HCT116 (cell line): ENCODE data around the gene AQP12B. TPM values are rescaled to one million over a fixed set of nuclear protein-coding genes. Genes with fewer than 3 reads are reported as not detected.

ENCODE experiments used
- ATAC-seq: fragments of 200-7000 bp; cut with Tn5 transposase; 2 replicates; pipeline ENCODE4 v1.9.1; 2020; ENCODE audit warnings: mild to moderate bottlenecking, moderate library complexity
- BruUV-seq: library from RNA; stranded (reverse); fragments of 400-500 nt; replicated peaks from 2 replicates; lab custom pipeline; 2021; lab: Mats Ljungman, UMichigan
- CTCF ChIA-PET: fragments of 300-600 bp; sonication (Branson Sonifier 250); formaldehyde crosslinking; loops from one replicate; lab custom pipeline; 2021; ENCODE audit warnings: antibody characterized with exemption; lab: Charles Lee
- POLR2A ChIA-PET: fragments of 300-600, 350-600 bp; sonication (Branson Sonifier 250); formaldehyde crosslinking; loops from one replicate; lab custom pipeline; 2021; ENCODE audit warnings: antibody characterized with exemption; lab: Charles Lee
- RAD21 ChIA-PET, 2 experiments: fragments of 300-600 bp; sonication (Branson Sonifier 250); formaldehyde crosslinking; loops; one replicate each; lab custom pipeline; 2023; ENCODE audit warnings: low total read pairs in 2 of 2; ENCODE audit not compliant: uncharacterized antibody in 2 of 2, unreplicated experiment in 2 of 2, low non-redundant PET in 1 of 2; lab: Charles Lee
- DNase-seq: peaks from one replicate; pipeline ENCODE4 v3.0.0-alpha.2; 2010; ENCODE audit warnings: low read depth, low spot score
- H2AFZ ChIP-seq: fragments of 200-600 bp; shearing (Covaris generic), sonication (generic); 2 replicates; pipeline ENCODE4 v1.6.1; 2017; ENCODE audit warnings: low read depth, mixed run types, mixed read lengths, antibody characterized with exemption, low read length; ENCODE audit not compliant: poor library complexity, severe bottlenecking
- H3K27ac ChIP-seq: 2 replicates; pipeline ENCODE4 v1.5.1; 2012; ENCODE audit warnings: low read depth, low read length
- H3K27me3 ChIP-seq: fragments of 200-600 bp; sonication (generic); 2 replicates; pipeline ENCODE4 v1.6.1; 2016; ENCODE audit warnings: mixed run types, low read length, mixed read lengths; ENCODE audit not compliant: insufficient read depth
- H3K36me3 ChIP-seq, 2 experiments: fragments of 200-500 bp in 1 of 2; fragments of 200-600 bp in 1 of 2; sonication (Bioruptor generic) in 1 of 2; sonication (generic) in 1 of 2; 2 replicates each; pipeline versions ENCODE4 v1.5.1 to v1.6.1; 2014 to 2016; ENCODE audit warnings: low read length in 2 of 2, inconsistent platforms in 1 of 2, mixed read lengths in 1 of 2, mixed run types in 1 of 2; ENCODE audit not compliant: insufficient read depth in 2 of 2, control insufficient read depth in 1 of 2
- H3K4me1 ChIP-seq, 2 experiments: fragments of 200-600 bp in 1 of 2; sonication (generic) in 1 of 2; 2 replicates each; pipeline versions ENCODE4 v1.5.1 to v1.6.1; 2012 to 2017; ENCODE audit warnings: low read length in 2 of 2, inconsistent platforms in 1 of 2, mild to moderate bottlenecking in 1 of 2, mixed read lengths in 1 of 2, mixed run types in 1 of 2, moderate library complexity in 1 of 2; ENCODE audit not compliant: insufficient read depth in 2 of 2, control insufficient read depth in 1 of 2
- H3K4me2 ChIP-seq: fragments of 200-600 bp; sonication (generic); 2 replicates; pipeline ENCODE4 v1.6.1; 2017; ENCODE audit warnings: mixed run types, low read length, mixed read lengths
- H3K4me3 ChIP-seq, 2 experiments: fragments of 200-600 bp in 1 of 2; sonication (generic) in 1 of 2; replicated peaks in 1 of 2; 2 replicates each; pipeline ENCODE4 v1.5.1; 2011 to 2016; ENCODE audit warnings: low read length in 2 of 2, control low read depth in 1 of 2, low read depth in 1 of 2, mild to moderate bottlenecking in 1 of 2, mixed read lengths in 1 of 2, mixed run types in 1 of 2
- H3K79me2 ChIP-seq: fragments of 200-600 bp; sonication (generic); 2 replicates; pipeline ENCODE4 v1.6.1; 2017; ENCODE audit warnings: mild to moderate bottlenecking, mixed run types, low read length, moderate library complexity, mixed read lengths; ENCODE audit not compliant: insufficient read depth
- H3K9ac ChIP-seq: fragments of 200-600 bp; sonication (generic); 2 replicates; pipeline ENCODE4 v1.6.1; 2016; ENCODE audit warnings: low read length, mixed read lengths
- H3K9me2 ChIP-seq: fragments of 200-600 bp; sonication (generic), shearing (Covaris generic); 2 replicates; pipeline ENCODE4 v1.6.1; 2017; ENCODE audit warnings: mixed run types, mild to moderate bottlenecking, moderate library complexity; ENCODE audit not compliant: insufficient read depth
- H3K9me3 ChIP-seq, 2 experiments: fragments of 200-500 bp in 1 of 2; fragments of 200-600 bp in 1 of 2; sonication (Bioruptor generic) in 1 of 2; sonication (generic) in 1 of 2; 2 replicates each; pipeline ENCODE4 v1.6.1; 2014 to 2017; ENCODE audit warnings: low read length in 2 of 2, mixed read lengths in 2 of 2, inconsistent platforms in 1 of 2, low read depth in 1 of 2, mild to moderate bottlenecking in 1 of 2, mixed run types in 1 of 2, moderate library complexity in 1 of 2; ENCODE audit not compliant: control insufficient read depth in 1 of 2, insufficient read depth in 1 of 2
- H4K20me1 ChIP-seq: fragments of 200-600 bp; sonication (generic), shearing (Covaris generic); 2 replicates; pipeline ENCODE4 v1.6.1; 2017; ENCODE audit warnings: mixed run types, mild to moderate bottlenecking, moderate library complexity; ENCODE audit not compliant: insufficient read depth
- CBX3 ChIP-seq: IDR thresholded peaks from 2 replicates; pipeline ENCODE4 v1.6.1; 2012; ENCODE audit warnings: low read depth
- EGR1 ChIP-seq: IDR thresholded peaks from 2 replicates; pipeline ENCODE4 v1.6.1; 2012; ENCODE audit warnings: low read depth
- ELF1 ChIP-seq: IDR thresholded peaks from 2 replicates; pipeline ENCODE4 v1.6.1; 2012; ENCODE audit warnings: low read depth, borderline replicate concordance
- EZH2phosphoT487 ChIP-seq: fragments of 200-600 bp; IDR thresholded peaks from 2 replicates; pipeline ENCODE4 v1.6.1; 2018; ENCODE audit warnings: antibody characterized with exemption, borderline replicate concordance
- JUND ChIP-seq: IDR thresholded peaks from 2 replicates; pipeline ENCODE4 v1.6.1; 2012
- RAD21 ChIP-seq: IDR thresholded peaks from 2 replicates; pipeline ENCODE4 v1.6.1; 2012; ENCODE audit warnings: low read depth, mild to moderate bottlenecking
- SIN3A ChIP-seq: IDR thresholded peaks from 2 replicates; pipeline ENCODE4 v1.6.1; 2012; ENCODE audit warnings: low read depth
- YY1 ChIP-seq: IDR thresholded peaks from 2 replicates; pipeline ENCODE4 v1.6.1; 2011; ENCODE audit warnings: low read length, low read depth, moderate library complexity, mild to moderate bottlenecking; ENCODE audit not compliant: insufficient replicate concordance; ENCODE audit errors: extremely low read depth
- intact Hi-C: fragments of 100-400 bp; cut with micrococcal nuclease; formaldehyde crosslinking; loops from 2 replicates; pipeline ENCODE4 v1.10.0; 2022
- total RNA-seq: library from RNA; stranded (reverse); gene quantifications from one replicate; pipeline ENCODE4 v1.2.1, GENCODE V29; 2021; ENCODE audit not compliant: unreplicated experiment
- TF ChIP-seq, protein P1 (sequence below): IDR thresholded peaks from 2 replicates; pipeline ENCODE4 v1.6.1; 2012
- TF ChIP-seq, protein P2 (sequence below): IDR thresholded peaks from 2 replicates; pipeline ENCODE4 v1.6.1; 2011; ENCODE audit warnings: mild to moderate bottlenecking, low read length, moderate library complexity; ENCODE audit not compliant: insufficient replicate concordance; ENCODE audit errors: extremely low read depth

The AQP12B gene
- total RNA-seq, 1 experiment from 2014 or later = not detected

DNA sequence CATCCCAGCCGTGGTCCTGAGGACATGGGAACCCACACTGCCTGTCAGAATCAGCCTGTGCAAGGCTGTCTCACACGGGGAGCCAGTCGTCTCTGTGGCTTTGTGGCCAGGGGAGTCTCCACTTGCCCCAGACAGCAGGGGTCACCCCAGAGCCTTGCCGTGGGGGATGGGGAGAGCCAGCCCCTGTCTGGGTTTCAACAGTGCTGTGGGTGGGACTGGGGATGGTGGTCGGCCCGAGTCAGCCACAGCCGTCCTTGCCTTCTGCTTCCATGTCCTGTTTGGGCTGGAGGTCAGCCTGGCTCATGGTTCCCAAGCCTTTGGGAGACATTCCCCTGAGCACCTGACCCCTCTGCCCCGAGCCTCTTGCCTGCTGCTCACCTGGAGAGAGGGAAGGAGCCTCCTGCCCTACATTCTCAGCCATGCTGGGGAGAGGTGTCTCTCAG, 37.8 kb downstream of the AQP12B start:
- no peak for TF ChIP-seq SIN3A
- TF ChIP-seq EZH2phosphoT487 = no peak
- no peak for DNase-seq

DNA sequence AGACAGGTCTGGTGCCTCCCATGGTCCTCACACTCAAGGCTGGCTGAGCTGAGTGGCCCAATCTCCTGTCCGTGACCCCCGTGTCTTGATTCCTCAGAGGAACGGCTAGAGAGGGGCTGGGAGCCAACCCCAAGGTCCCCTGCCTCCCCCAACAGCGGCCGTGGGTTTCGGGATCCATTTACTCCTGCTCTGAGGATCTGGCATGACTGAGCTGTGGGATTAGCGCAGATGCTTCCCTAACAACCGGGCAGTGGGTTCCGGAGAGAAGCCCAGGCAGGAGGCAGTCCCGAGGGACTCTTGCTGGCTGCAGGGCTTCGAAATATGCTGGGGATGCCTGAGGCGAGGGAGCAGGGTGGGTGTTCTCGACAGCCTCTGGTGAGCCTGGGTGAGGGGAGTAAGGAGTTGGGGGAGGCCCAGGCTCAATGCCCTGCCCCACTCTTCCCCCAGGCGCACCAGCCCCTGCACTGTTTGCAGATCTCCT, 38.5 kb downstream of the AQP12B start:
- H3K9me3 ChIP-seq = no peaks in the 10 kb centered on the region
- ChIA-PET CTCF (no interaction called here), RAD21 (no interaction called here), POLR2A (no interaction called here)
- no peaks in the 10 kb centered on the region for H3K36me3 ChIP-seq
- 0 out of 2 replicates have a peak, but pooled peaks cover 4% of the 10 kb centered on the region for H3K27me3 ChIP-seq
- no peak overlapping the region for H3K4me3 ChIP-seq
- no peak for ATAC-seq
- no peak overlapping the region for H2AFZ ChIP-seq
- DNase-seq = no peak
- intact Hi-C loops = no loop called here
- no peaks in the 10 kb centered on the region for H3K4me1 ChIP-seq
- TF ChIP-seq EGR1 (no peak), JUND (no peak), YY1 (no peak), ELF1 (no peak), CBX3 (no peak), RAD21 (no peak)
- TF ChIP-seq, protein P1, sequence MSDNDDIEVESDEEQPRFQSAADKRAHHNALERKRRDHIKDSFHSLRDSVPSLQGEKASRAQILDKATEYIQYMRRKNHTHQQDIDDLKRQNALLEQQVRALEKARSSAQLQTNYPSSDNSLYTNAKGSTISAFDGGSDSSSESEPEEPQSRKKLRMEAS = no peak
- TF ChIP-seq, protein P2, sequence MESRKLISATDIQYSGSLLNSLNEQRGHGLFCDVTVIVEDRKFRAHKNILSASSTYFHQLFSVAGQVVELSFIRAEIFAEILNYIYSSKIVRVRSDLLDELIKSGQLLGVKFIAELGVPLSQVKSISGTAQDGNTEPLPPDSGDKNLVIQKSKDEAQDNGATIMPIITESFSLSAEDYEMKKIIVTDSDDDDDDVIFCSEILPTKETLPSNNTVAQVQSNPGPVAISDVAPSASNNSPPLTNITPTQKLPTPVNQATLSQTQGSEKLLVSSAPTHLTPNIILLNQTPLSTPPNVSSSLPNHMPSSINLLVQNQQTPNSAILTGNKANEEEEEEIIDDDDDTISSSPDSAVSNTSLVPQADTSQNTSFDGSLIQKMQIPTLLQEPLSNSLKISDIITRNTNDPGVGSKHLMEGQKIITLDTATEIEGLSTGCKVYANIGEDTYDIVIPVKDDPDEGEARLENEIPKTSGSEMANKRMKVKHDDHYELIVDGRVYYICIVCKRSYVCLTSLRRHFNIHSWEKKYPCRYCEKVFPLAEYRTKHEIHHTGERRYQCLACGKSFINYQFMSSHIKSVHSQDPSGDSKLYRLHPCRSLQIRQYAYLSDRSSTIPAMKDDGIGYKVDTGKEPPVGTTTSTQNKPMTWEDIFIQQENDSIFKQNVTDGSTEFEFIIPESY = no peak
- no peak overlapping the region for H3K9ac ChIP-seq
- H3K27ac ChIP-seq = no peak overlapping the region
- H4K20me1 ChIP-seq = no peaks in the 10 kb centered on the region
- H3K4me2 ChIP-seq = no peak overlapping the region
- H3K9me2 ChIP-seq = no peaks in the 10 kb centered on the region
- no TSS peak for BruUV-seq
- H3K79me2 ChIP-seq = no peaks in the 10 kb centered on the region

More for the DNA sequence above, 37.8 kb downstream of the AQP12B start:
- Histone ChIP-seq H4K20me1 (no peaks in the 10 kb centered on the region), H3K9me2 (no peaks in the 10 kb centered on the region), H3K9ac (no peak overlapping the region), H3K27me3 (peaks cover 4% of the 10 kb centered on the region; the same call in 1 of the 2 replicates), H3K4me1 (no peaks in the 10 kb centered on the region), H3K9me3 (no peaks in the 10 kb centered on the region), H3K4me2 (no peak overlapping the region), H3K4me3 (no peak overlapping the region), H3K27ac (no peak overlapping the region), H2AFZ (no peak overlapping the region), H3K36me3 (no peaks in the 10 kb centered on the region), H3K79me2 (no peaks in the 10 kb centered on the region)
- POLR2A ChIA-PET = no interaction called here
- no TSS peak for BruUV-seq
- CTCF ChIA-PET = no interaction called here
- no peak for ATAC-seq
- RAD21 ChIA-PET = no interaction called here
- intact Hi-C loops = no loop called here
